ENCODE results near the gene GAPVD1.
"Not testable (repeated sequence)": the region's sequence is repeated elsewhere in the genome, so short reads cannot be mapped to it uniquely, and the experiment has no call there.

GAPVD1 gene

DNA sequence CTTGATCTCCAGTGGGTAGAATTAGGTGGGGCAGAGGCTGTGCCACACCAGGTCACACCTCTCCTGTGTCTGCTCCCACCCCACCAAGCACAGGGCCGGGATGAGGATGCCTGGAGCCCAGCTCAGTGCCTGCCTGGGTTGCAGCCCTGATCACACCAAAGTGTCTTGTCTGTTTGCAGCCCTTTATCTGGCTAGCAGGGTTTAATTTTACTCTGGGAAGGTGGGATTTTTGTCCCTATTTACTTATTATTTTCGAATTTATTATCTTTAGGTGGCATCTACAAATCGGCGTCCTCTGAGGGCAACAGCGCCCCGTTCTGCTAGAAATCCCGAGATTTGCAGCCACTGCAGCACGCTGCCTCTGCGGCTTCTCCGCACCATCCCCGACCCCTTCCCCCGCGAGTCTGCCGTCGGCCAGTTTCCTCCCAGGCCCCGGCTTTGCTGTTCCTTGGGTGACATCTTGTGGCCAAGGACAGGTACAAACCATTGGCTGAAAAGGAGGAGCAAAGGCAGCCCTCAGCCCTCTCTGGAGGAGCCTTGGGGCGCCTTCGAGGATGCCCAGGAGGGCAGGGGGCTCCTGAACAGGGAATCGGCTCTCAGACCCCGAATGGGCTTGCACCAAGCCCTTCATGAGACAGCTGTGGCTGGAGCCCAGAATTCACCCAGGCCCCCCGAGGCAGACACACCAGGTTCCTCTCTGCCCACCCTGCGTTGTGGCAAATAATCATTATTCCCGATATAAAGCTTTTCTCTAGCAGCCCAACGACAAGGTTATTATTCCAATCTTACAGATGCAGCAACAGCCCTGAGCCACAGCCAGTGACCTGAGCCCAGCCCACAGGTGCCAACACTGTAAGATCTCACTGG, 113.0 kb downstream of the GAPVD1 start:
- peak; percentile 43 to 57 for DNase-seq (ENCODE audit: low read depth in 2 of 2)

DNA sequence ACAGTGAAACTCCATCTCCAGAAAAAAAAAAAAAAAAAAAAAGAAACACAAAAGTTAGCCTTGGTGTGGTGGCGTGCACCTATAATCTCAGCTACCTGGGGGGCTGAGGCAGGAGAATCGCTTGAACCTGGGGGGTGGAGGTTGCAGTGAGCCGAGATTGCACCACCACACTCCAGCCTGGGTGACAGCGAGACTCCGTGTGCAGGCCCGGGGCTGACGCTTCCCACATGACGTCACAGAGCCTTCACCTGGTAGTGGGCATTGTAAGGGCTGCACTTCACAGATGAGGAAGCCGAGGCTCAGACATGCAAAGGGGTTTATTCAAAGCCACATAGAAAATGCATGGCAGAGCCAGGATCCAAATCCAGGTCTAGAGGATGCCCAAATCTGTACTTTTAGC, 114.2 kb downstream of the GAPVD1 start:
- no peak for DNase-seq (ENCODE audit: low read depth in 2 of 2)

DNA sequence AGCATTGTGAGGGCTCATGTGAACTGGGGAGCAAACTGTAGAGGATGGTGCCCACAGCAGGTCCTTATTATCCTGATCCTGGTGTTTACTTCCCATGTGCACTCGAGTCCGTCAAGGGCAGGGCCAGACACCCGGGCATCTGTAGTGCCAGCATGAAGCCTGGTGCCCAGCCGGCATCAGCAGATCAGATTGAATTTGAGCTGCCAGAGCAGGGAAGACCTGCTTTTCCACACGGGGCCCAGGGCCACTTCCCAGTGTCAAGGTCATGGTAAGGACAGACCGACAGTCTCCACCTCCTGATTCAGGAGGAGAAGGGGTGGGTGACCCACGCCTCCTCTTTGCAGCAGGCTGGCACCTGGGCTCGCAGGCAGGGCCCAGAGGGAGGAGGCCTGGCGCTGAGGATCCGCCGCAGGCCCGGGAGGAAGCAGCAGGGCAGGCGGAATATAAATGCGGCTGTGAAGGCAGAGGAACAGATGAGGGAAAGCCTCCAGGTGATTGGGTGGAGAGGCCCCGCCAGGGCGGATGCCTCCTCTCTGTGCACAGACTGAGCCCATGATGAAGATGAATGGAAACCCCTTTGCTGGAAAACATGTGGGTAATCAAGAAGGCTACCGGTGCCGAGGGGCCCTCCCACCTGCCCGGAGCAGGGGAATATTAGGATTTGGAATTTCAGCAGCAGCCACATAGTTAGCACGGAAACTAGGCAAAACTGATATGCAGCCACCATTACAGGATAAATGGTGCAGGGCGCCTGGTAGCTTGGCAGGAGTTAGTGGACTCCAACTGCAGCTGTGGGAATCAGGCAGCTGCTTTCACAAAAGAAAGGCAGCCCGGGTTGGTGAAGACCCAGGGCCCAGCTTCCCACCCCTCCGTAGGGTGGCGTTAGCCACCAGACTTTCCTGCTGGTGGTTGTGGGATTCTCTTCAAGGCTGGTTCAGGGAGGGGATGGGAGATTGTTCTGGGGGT, 114.9 kb downstream of the GAPVD1 start:
- DNase-seq (ENCODE audit: low read depth in 2 of 2) = no peak

DNA sequence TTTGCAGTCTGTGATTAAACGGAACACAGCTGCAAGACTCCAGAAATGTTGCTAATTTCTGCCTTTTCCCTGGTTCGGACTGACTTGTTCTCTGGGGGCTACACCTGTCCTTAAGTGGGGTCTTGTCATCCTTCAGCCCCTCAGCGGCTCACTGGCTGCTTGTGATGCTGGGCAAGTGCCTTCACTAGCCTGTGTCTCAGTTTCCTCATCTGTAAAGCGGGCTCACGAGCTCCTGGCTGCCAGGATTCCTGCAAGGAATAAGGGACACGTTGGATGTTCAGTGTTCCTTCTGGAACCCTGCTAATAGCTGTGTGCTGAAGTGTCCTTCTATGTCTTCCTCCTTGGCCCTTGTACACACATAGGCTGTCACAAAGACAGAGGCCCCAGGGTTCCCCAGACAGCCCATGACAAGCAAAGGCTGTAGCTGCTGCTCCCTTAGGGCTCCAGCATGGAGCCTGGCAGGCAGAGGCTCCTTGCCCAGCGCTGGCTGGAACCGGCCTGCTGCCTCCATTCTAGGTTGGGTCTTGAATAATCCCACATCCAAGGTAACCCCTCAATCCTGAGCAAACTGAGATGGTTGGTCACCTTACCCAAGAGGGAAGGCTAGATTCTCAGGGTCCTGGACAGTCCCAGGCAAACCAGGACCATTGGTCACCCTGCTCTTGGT, 116.1 kb downstream of the GAPVD1 start:
- DNase-seq (ENCODE audit: low read depth in 2 of 2) = no peak

DNA sequence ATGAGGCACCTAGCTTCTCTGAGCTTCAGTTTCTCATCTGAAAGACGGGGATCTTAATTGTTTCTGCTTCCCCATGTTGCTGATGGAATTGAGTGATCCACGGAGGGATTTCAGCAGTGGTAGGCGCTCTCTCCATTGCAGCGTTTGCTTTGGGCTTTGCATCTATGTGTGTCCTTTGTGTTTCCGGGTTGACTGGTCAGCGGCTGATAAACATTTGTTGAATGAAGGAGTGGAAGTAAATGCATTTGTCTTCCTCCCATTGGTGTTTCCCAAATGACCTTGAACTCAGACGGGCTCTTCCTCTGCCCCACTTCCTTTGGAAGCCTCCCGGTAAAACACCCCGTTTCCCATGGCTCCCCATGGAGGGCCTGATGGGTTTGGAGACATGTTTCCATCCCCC, 117.2 kb downstream of the GAPVD1 start:
- DNase-seq (ENCODE audit: low read depth in 2 of 2) = no peak

DNA sequence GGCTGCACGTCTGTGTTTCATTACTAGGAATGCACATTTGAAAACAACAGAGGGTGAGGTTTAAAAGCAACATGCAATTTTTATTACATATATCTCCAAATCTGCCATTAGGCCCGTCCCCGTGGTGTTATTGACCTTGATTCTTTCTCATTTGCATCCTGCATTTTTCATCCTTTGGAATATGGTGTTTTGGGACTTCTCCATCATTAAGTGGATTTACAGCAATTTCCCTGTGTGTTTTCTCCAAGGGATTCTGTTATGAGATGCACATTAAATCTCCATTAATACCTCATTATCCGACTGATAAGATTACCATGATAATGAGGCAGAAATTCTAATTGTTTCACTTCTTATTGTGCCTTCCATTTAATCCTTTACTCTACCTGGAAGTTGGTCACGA, 117.6 kb downstream of the GAPVD1 start:
- DNase-seq (ENCODE audit: low read depth in 2 of 2) = no peak

DNA sequence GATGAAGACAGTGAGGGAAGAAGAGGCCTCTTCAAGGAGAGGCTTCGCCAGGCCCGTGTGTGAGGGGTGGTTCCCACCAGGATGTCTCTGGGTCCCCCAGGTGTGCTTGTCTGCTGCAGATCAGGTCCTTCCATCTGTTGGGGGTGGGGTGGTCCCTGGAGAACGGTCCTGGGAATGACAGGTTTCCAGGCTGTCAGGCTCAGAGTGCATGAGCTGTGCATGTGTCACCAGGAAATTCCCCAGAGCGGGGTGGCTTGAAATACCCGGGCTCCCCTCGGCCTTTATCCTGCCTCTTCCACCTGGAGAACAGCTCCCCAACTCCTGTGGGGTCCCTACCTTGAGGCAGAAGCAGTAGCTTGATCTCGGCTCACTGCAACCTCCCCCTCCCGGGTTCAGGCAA, 118.8 kb downstream of the GAPVD1 start:
- DNase-seq (ENCODE audit: low read depth in 2 of 2) = no peak

DNA sequence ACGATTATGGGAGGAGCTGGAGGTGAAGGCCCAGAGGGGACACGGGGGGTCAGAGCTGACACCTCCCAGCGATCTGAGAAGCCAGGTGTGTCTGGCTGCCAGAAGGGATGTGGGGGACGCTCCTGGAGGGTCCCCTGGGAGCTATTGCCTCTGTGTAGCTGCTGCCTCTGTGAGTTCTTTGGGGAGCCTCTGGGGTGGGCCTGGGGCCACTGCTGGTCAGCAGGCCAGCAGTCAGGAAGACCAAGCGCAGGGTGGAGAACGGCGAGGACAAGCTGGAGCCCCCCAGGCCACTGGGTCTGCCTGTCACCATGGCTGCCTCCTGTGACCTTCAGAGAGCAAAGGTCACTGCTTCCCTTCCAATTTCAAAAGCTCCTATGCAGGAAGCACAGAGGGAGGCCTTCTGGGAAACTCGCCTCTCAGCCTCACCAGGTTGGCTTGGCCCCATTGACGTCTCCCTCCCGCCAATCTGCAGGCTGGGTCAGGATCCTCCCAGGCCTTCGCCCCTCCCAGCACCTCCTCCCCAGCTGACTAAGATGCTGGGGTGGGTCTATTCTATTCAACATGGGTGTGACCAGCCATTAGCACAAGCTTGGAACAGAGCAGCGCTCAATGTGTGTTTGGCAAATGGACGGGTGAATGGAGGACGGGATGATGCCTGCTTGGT, 126.4 kb downstream of the GAPVD1 start:
- DNase-seq (ENCODE audit: low read depth in 2 of 2) = no peak

DNA sequence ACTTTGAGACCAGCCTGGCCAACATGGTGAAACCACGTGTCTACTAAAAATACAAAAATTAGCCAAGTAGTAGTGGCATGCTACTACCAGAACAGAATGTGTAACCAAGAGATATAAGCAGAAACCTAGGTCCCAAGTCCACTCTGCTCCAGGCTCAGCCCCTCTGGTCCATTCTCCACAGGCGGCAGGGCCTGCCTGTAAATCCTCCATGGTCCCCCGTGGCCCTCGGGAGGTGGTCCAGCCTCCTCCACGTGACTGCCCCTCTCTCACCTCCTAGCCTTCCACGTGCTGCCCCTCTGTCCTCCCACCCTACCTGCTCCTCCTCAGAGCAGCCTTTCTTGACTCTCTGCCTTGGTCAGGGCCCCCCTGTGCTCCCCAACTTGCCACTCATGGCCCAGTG, 127.4 kb downstream of the GAPVD1 start:
- no peak for DNase-seq (ENCODE audit: low read depth in 2 of 2)

DNA sequence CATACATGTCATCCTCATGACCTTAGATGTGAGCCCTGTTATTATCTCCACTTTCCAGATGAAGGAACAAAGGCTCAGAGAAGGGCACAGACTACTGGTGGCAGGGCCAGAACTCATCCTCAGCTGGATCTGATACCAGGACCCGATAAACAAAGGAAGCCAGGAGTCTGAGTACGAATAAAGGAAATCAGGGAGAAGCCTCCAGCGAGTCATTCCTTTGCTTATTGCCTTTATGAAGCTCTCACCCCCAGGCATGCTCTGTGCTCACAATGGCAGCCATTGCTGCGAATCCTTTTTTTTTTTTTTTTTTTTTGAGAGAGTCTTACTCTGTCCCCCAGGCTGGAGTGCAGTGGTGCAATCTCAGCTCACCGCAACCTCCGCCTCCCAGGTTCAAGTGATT, 130.1 kb downstream of the GAPVD1 start:
- DNase-seq (ENCODE audit: low read depth in 2 of 2) = no peak

DNA sequence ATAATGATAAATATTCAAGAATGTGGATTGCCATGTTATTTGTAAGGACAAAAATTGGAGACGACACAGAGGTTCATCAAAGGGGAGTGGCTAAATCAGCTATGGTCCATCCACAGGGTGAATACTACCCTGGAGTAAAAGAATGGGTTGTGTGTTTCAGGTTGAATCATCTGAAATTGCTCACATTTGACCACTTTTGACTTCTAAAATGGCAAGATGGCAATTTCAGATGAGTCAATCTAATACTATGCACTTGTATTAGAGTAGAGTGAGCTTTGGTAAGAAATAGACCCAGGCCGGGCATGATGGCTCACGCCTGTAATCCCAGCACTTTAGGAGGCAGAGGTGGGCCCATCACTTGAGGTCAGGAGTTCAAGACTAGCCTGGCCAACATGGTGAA, 131.8 kb downstream of the GAPVD1 start:
- no peak for DNase-seq (ENCODE audit: low read depth in 2 of 2)

DNA sequence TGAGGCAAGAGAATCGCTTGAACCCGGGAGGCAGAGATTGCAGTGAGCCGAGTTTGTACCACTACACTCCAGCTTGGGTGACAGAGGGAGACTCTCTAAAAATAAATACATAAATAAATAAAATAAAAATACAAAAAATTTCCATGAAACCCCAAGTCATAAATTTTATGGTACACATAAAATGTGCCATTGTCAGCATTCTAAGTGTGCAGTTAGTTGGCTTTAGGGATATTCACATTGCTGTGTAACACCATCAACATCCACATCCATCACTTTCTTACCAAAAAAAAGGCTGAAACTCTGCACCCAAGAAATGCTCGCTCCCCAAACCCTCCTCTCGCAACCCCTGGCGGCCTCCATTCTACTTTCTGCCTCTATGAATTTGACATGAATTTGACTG, 135.2 kb downstream of the GAPVD1 start:
- DNase-seq (ENCODE audit: low read depth in 2 of 2) = no peak

DNA sequence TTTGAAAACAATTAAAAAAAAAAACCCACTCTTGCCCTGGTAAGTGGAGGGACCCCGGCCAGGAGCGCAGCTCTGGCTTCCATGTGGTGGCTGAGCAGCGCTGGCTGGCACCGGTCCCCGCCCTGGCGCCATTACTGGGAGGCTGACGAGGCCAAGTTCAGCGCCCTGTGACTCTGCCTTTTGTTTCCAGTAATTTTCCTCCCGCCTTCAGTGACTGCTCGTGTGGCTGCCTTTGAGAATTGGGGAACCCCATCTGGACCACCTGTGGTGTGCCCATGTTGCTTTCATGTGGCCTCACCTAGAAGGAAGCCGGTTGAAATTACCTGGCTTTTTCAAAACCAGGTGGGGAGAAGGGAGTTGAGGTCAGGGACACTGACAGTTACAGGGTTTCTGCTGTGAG, 136.1 kb downstream of the GAPVD1 start:
- no peak for DNase-seq (ENCODE audit: low read depth in 2 of 2)

DNA sequence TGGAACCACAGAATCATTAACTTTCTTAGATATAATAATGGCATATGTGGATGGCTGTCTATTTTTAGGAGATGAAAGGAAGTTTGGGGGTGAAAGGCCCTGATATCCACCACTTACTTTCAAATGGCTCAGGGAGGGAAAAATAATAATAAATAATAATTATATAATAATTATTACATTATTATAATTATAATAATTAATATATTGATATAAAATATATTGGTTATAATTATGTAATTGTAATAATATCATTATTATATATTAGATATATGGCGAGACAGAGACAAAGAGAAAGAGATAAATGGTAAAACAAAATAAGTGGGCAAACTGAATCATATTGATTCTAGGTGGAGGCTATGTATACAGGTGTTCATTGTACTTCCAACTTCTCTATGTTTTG, 136.6 kb downstream of the GAPVD1 start:
- DNase-seq (ENCODE audit: low read depth in 2 of 2) = no peak

DNA sequence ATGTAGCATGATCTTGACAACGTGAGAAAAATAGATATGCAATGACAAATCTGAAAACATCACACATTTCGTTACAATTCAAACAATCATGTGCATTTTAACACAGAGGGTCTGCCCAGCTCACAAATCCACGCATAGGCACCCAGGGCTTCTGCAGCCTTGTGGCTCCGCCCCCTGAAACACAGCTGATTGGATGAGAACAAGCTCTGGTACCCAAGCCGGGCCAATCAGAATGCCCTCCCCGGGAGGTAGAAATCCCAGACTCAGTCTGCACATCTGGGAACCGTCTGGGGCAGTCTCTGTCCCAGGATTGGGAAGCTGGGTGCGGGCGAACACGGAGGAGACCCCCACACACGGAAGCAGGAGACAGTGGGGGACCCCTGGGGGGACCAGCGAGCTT, 137.5 kb downstream of the GAPVD1 start:
- DNase-seq (ENCODE audit: low read depth in 2 of 2) = no peak

DNA sequence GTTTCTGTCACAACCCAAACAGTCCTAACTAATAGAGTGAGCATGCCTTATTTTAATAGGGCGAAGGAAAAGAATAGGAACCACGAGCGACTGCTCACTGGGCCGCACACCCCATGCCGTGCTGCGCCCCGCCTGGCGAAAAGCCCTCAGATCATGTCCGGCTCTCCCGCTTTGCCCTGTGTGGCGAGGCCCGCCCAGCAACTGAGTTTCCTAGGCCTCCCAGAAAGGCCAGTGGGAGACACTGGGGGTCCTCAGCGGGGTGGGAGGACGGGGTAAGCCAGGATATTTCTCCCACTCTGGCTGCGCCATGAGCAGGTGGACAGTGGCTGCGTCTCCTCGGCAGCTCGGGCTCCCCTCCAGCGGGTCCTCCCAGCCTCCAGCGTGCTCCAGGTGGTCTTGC, 138.0 kb downstream of the GAPVD1 start:
- DNase-seq (ENCODE audit: low read depth in 2 of 2) = no peak

DNA sequence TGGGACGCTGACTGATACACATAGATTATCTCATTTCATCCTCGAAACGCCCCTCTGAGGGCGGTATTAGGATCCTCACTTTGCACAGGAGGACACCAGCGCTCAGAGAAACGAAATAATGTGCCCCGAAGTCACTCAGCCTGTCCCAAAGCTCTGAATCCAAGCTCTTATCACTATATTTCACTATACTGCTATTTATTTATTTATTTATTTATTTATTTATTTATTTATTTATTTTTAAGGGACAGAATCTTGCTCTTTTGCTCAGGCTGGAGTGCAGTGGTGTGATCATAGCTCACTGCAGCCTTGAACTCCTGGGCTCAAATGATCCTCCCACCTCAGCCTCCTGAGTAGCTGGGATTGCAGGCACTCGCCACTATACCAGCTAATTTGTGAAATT, 138.6 kb downstream of the GAPVD1 start:
- DNase-seq (ENCODE audit: low read depth in 2 of 2) = not testable (repeated sequence)

DNA sequence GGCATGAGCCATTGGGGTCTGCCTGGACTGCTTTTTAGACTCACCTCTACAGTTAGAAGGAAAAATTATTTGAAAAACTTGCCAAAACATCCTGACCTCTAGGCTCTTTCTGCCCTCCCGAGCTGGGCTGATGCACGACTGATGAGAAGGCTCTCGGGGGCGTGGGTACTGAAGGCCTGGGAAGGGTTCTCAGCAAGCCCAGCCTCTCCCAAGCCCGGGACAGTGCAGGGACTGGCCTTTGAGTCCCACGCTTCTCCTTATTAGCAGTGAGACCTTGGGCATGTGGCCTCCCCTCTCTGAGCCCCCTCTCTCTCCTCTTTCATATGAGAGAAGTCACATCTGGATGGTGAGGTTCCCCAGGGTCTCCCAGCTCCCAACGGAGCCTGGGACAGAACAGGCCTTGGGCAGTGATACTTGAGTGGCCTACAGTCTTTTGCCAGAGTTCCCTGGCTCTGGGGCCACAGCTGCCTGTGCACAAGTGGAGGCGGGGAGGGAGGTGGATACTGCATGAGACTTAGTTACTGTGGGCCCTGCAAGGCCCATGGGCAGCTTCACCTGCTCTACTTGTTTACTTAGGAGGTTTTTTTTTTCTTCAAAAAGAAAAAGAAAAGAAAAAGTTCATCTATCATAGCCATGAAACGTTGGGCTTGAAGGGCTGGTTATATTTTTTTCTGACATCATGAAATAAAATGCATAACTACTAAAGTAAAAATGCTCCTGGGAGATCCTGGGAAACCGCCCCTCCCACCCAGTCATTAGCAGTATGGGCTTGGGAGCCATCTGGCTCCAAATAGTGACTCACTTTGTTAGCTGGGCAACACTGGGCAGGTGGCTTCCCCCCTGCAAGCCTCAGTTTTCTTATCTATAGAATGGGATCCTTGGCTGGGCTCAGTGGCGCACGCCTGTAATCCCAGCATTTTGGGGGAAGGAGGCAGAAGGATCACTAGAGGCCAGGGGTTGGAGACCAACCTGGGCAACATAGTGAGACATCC, 139.4 kb downstream of the GAPVD1 start:
- DNase-seq (ENCODE audit: low read depth in 2 of 2) = no peak

DNA sequence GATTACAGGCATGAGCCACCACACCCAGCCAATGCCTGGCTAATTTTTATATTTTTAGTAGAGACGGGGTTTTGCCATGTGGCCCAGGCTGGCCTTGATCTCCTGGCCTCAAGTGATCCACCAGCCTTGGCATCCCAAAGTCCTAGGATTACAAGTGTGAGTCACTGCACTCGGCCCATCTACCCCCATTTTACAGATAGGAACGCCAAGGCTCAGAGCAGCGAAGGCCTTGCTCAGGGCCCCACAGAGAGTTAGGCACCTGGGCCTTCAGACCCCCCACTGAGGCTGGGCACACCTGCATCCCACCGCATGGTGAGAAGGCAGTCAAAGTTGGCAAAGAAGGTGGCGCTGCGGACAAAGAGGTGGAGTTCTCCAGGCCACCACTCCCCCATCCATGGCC, 143.1 kb downstream of the GAPVD1 start:
- DNase-seq (ENCODE audit: low read depth in 2 of 2) = no peak
